HUES48 (cell line): ENCODE results near the gene AGBL4.

Experiments used
- H3K27ac ChIP-seq: one replicate; pipeline ENCODE4 v1.7.0; 2013; ENCODE audit warnings: low read depth, low read length, inconsistent platforms
- H3K27me3 ChIP-seq: 2 replicates; pipeline ENCODE4 v1.6.1; 2013; ENCODE audit warnings: mild to moderate bottlenecking, low read length; ENCODE audit not compliant: control insufficient read depth, insufficient read depth
- H3K36me3 ChIP-seq: 2 replicates; pipeline ENCODE4 v1.6.1; 2013; ENCODE audit warnings: low read length; ENCODE audit not compliant: control insufficient read depth, insufficient read depth
- H3K4me1 ChIP-seq: 2 replicates; pipeline ENCODE4 v1.6.1; 2013; ENCODE audit warnings: mild to moderate bottlenecking, low read length; ENCODE audit not compliant: control insufficient read depth, insufficient read depth
- H3K4me3 ChIP-seq: 2 replicates; pipeline ENCODE4 v1.5.1; 2013; ENCODE audit warnings: mild to moderate bottlenecking, low read depth, low read length
- H3K9ac ChIP-seq: 2 replicates; pipeline ENCODE4 v1.6.1; 2013; ENCODE audit warnings: mild to moderate bottlenecking, low read depth, low read length, moderate library complexity
- H3K9me3 ChIP-seq: 2 replicates; pipeline ENCODE4 v1.6.1; 2013; ENCODE audit warnings: low read length; ENCODE audit not compliant: control insufficient read depth, insufficient read depth

The AGBL4 gene

GRCh38 chr1:48506870-48507269 lies 1516.9 kb downstream of the AGBL4 start:
- no peaks in the 10 kb centered on the region for H3K36me3 ChIP-seq
- no peaks in the 10 kb centered on the region for H3K9me3 ChIP-seq
- no peaks in the 10 kb centered on the region for H3K4me1 ChIP-seq
- no peak overlapping the region for H3K4me3 ChIP-seq
- H3K27me3 ChIP-seq: no peaks in the 10 kb centered on the region
- no peak overlapping the region for H3K27ac ChIP-seq
- no peak overlapping the region for H3K9ac ChIP-seq

- no peaks in the 10 kb centered on the region for H3K36me3 ChIP-seq
- H3K27ac ChIP-seq: peak overlapping the region; percentile 68
- no peaks in the 10 kb centered on the region for H3K27me3 ChIP-seq
- H3K9ac ChIP-seq: no peak overlapping the region
- no peaks in the 10 kb centered on the region for H3K9me3 ChIP-seq
- H3K4me3 ChIP-seq: no peak overlapping the region
- peaks cover 38% of the 10 kb centered on the region for H3K4me1 ChIP-seq
These were observed 1523.0 kb downstream of the AGBL4 start for GRCh38 chr1:48500541-48501450.

- Histone ChIP-seq H3K9me3 (no peaks in the 10 kb centered on the region), H3K27ac (peak overlapping the region; percentile 68), H3K4me3 (no peak overlapping the region), H3K36me3 (no peaks in the 10 kb centered on the region), H3K4me1 (peaks cover 42% of the 10 kb centered on the region), H3K27me3 (no peaks in the 10 kb centered on the region), H3K9ac (no peak overlapping the region)
These were observed 1524.5 kb downstream of the AGBL4 start for GRCh38 chr1:48499211-48499735.

- Histone ChIP-seq H3K36me3 (no peaks in the 10 kb centered on the region), H3K4me3 (no peak overlapping the region), H3K9me3 (no peaks in the 10 kb centered on the region), H3K27me3 (no peaks in the 10 kb centered on the region), H3K9ac (no peak overlapping the region), H3K4me1 (peaks cover 47% of the 10 kb centered on the region), H3K27ac (no peak overlapping the region)
These were observed 1525.5 kb downstream of the AGBL4 start for GRCh38 chr1:48498096-48498791.

- Histone ChIP-seq H3K27me3 (no peaks in the 10 kb centered on the region), H3K9ac (no peak overlapping the region), H3K4me3 (no peak overlapping the region), H3K36me3 (no peaks in the 10 kb centered on the region), H3K27ac (no peak overlapping the region), H3K9me3 (no peaks in the 10 kb centered on the region), H3K4me1 (peaks cover 43% of the 10 kb centered on the region)
These were observed 1527.8 kb downstream of the AGBL4 start for GRCh38 chr1:48495911-48496310.

GRCh38 chr1:48495166-48495565 lies 1528.6 kb downstream of the AGBL4 start:
- Histone ChIP-seq H3K36me3 (no peaks in the 10 kb centered on the region), H3K9me3 (no peaks in the 10 kb centered on the region), H3K4me3 (no peak overlapping the region), H3K4me1 (peaks cover 36% of the 10 kb centered on the region), H3K27me3 (no peaks in the 10 kb centered on the region), H3K27ac (no peak overlapping the region), H3K9ac (no peak overlapping the region)

- no peak overlapping the region for H3K9ac ChIP-seq
- no peaks in the 10 kb centered on the region for H3K36me3 ChIP-seq
- H3K4me3 ChIP-seq: no peak overlapping the region
- H3K4me1 ChIP-seq: peaks cover 26% of the 10 kb centered on the region
- H3K27me3 ChIP-seq: no peaks in the 10 kb centered on the region
- H3K9me3 ChIP-seq: no peaks in the 10 kb centered on the region
- H3K27ac ChIP-seq: no peak overlapping the region
These were observed 1529.6 kb downstream of the AGBL4 start for GRCh38 chr1:48493970-48494769.

- Histone ChIP-seq H3K27ac (no peak overlapping the region), H3K9me3 (no peaks in the 10 kb centered on the region), H3K9ac (no peak overlapping the region), H3K4me1 (peaks cover 15% of the 10 kb centered on the region), H3K27me3 (no peaks in the 10 kb centered on the region), H3K4me3 (no peak overlapping the region), H3K36me3 (no peaks in the 10 kb centered on the region)
These were observed 1530.7 kb downstream of the AGBL4 start for GRCh38 chr1:48493041-48493440.

GRCh38 chr1:48492392-48492791 lies 1531.4 kb downstream of the AGBL4 start:
- Histone ChIP-seq H3K36me3 (no peaks in the 10 kb centered on the region), H3K27me3 (no peaks in the 10 kb centered on the region), H3K4me1 (peaks cover 14% of the 10 kb centered on the region), H3K9ac (no peak overlapping the region), H3K9me3 (no peaks in the 10 kb centered on the region), H3K27ac (no peak overlapping the region), H3K4me3 (no peak overlapping the region)

GRCh38 chr1:48488721-48489120 lies 1535.0 kb downstream of the AGBL4 start:
- Histone ChIP-seq H3K9ac (no peak overlapping the region), H3K27me3 (no peaks in the 10 kb centered on the region)

More at GRCh38 chr1:48488721-48489120, 1535.0 kb downstream of the AGBL4 start:
- no peak overlapping the region for H3K27ac ChIP-seq
- H3K4me1 ChIP-seq: no peaks in the 10 kb centered on the region
- no peak overlapping the region for H3K4me3 ChIP-seq
- no peaks in the 10 kb centered on the region for H3K9me3 ChIP-seq
- H3K36me3 ChIP-seq: no peaks in the 10 kb centered on the region
